Activated naive CD8-positive, alpha-beta T cell treated with anti-CD3 and anti-CD28 coated beads, Interleukin-2, amount 50 U/mL, for 16 hours (primary cell): ENCODE results near the gene OGFR.

Experiments used
- DNase-seq: peaks from one replicate; pipeline ENCODE4 v3.0.0-alpha.2; 2020; ENCODE audit warnings: low read depth, low spot score

The OGFR gene

DNA sequence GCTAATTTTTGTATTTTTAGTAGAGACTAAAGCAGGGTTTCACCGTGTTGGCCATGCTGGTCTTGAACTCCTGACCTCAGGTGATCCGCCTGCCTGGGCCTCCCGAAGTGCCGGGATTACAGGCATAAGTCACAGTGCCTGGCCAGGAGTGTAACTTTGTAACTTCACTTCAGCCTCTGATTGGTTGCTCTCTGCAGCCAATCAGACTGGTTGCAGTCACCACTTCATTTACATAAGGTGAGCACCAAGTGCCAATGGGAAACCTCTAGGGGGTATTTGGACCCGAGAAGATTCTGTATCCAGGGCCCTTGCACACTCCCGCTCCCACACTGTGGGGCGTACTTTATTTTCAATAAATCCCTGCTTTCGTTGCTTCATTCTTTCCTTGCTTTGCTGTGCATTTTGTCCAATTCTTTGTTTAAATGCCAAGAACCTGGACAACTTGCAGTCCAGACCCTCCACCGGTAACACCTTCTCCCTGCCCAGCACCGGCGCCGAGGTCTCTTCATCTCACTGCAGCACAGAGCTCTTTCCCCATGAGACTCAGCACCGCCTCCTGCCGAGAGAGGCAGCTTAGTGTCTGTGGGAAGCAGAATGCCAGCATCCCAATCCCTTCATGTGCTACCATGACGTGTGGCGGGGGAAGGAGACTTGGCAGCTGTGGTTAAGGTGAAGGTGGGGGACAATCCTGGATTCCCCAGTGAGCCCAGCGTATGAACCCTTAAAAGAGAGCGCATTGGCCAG, 22.3 kb upstream of the OGFR start:
- DNase-seq, result no peak

DNA sequence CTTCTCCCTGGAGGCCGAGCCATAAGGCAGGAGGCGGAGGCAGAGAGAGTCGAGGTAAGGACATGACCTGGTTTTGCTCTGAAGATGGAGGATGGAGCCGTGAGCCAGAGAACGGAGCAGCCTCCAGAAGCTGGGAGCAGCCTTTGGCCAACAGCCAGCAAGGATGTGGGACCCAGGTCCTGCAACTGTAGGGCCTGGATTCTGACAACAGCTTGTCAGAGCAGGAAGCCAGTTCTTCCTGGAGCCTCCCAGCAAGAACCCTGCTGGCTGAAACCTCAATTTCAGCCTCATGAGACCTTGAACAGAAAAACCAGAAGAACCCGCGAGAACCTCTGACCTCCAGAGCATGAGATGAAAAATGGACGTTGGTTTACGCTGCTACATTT, 21.7 kb upstream of the OGFR start:
- DNase-seq, result no peak

DNA sequence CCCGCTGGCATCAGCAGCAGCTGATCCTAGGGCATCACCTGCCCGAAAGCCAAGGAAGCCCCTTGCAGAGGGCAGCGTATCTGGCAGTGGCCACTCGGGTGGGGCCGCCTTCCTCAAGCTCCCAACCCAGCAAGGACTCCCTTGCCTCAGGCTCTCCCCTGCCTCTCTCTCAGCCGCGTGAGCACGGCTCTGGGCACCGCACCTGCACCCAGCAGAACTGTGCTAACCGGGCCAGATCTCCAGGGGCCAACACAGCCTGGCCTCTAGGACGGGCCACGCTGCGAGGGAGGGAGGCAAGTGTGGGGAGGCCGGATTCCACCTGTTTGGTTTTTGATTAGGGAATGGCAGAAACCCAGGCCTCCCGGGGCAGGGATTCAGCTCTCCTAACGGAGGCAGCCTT, 20.1 kb upstream of the OGFR start:
- no peak for DNase-seq

DNA sequence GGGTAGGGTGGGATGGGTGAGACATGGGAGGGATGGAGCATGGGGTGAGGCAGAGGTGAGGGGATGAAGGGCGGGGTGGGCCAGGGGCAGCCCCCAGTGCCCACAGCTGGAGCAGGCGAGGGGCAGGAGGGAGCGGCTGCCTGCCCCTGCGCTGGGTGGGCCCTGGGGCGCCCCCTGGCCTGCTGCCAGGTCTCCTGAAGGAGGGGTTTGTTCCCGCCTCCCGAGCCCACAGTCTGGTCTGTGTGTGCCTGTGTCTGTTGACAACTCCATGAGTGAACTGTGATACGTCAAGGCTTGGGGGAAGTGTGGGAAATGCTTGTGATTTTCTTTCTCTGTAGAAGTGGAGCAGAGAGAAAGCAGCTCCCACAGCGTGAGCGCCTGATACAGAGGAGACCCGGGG, 19.2 kb upstream of the OGFR start:
- DNase-seq, result no peak

DNA sequence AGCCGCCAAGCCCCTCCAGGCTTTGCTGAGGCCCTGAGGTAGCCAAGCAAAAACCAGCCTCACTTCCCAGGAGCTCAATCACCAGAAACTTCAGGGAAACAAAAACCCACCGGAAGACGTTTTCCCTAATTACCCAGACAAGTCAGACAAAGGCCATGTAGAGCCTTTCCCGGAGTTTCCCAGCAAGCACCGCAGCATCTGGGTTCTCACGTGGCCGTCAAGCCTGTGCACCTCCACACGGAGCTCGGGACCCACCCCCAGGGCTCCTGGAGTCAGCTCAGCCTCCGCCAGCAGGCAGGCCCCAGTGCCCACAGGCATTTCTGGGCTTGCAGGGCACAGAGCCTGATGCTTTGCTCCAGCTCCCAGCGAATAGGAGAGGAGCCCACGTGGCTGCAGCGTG, 18.5 kb upstream of the OGFR start:
- no peak for DNase-seq

DNA sequence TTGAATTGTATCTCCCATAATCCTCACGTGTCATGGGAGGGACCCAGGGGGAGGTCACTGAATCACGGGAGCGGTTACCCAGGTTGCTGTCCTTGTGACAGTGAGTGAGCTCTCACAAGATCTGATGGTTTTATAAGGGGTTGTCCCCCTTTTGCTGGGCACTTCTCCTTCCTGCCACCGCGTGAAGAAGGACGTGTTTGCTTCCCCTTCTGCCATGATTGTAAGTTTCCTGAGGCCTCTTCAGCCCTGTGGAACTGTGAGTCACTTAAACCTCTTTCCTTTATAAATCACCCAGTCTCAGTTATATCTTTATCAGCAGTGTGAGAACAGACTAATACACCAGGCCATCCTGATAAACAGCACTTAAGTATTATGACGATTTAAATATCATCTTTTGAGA, 17.3 kb upstream of the OGFR start:
- DNase-seq, result no peak

DNA sequence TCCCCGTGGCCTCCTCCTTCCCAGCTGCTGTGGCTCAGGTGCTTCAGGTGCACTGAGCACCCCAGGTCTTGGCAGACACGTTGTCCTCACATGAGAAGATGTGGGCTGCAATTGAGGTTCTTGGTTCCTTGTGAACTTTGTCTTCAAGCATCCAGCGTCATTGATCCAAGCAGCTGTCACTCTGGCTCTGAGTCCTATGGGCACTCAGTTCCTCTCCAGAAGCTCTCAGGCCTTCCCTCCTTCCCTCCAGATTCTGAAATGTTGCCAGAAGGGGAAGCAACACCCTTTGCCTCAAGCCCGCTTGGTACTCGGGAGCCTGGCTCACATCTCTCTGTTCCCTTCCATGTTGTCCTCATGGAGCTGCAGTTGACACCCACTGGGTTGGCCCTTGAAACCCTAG, 16.8 kb upstream of the OGFR start:
- DNase-seq, result no peak

DNA sequence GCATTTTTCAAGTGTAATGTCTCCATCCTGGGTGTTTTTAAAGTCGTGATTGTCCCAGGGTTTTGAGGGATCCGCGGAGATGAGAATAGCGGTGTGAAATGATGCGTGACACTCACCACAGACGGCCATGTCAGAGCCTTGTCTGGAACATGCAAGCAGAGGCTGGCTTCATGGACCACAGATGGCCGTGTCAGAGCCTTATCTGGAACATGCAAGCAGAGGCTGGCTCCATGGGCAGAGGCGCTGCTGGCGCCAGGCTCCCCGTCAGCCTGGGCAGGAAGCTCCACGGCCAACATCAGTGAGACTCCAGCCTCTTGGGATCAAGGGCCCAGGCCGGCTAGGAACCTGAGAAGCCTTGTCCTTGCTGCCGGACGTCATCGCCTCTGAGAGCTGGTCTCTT, 16.0 kb upstream of the OGFR start:
- DNase-seq, result no peak

DNA sequence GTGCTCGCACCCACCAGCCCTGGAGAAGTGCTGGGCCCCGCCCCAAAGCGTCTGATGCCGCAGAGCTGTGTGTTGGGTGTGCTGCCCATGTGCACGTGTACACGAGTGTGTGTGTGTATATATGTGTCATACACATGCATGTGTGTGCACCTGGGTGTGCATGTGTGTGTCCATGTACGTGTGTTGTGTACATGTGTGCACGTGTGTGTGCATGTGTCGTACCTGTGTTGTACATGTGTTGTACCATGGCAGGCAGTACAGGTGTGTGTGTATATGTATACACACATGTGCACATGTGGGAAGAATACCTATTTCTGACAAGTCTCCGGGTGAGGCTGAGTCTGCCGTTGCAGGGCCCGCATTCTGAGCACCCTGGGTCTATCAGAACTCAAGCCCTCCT, 14.6 kb upstream of the OGFR start:
- DNase-seq, result no peak

DNA sequence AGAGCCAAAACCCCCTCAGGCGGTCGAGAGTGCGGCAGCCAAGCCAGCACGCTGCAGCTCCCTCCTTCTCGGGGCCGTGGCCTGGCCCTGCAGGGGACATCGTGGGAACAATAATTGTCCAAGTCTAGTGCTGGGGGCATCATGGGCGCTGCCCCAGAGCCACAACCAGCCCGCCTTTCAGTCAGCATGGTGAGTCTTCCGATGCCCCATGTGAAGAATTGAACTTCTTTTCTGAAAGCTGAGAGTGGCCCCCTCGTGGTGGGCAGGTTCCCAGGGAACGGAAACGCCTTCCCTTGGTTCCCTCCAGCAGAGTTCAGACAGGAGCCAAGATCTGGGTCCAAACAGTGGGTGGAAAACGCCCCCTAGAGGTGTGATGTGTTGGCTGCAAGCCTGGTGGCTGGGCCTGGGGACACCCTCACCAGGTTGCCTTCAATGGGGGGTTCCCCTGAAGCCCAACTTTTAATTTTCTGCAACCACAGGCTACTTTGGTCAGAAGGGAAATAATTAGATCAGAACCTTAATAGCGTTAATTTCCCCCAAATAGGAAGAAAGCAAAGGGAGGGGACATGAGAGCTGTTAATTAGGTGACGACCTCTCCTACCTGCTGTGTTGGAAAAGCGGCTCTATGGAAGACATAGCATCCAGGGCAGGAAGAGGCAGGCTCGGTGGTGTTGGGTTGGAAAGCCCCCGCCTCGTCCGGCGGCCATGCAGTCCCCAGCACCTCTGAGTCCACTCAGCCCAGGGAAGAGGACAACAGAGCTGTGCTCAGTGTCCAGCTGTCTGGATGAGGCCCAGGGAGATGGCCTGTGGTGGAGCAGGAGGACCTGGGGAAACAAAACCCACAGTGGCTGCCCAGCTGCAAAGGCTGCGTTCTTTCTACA, 13.1 kb upstream of the OGFR start:
- peak; percentile 45 for DNase-seq

DNA sequence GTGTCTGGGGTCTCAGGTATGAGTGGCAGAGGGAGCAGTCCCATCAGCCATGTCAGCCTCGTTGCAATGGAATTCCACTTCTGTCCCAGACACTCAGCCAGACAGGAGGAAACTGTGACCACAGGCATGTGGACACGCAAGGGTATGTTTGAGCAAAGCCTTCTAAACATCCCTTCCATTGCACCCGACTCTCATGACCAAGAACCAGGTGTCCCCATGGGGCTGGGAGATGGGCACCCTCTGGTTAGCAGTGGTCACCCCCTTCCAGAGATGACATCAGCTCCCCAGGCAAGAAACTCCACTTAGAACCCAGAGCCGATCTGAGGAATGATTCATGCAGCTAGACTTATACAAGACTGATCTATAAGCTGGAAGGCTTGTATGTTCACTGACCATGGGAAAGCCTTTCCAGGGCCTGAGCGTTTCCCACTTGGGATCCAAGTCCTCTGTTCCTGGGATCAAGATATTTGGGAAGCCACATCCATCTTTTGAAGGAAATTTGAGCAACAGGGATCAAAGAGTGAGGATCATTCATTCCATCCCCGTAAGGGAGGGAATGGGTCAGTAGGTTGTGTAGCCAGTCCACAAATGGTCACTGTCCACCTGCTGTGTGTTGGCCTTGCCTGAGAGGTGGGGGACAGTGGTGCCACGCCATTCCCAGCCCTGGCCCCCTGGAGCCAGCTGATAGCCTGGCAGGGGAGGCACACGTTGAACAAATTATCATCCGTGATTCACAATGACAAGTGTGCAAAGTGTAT, 12.3 kb upstream of the OGFR start:
- DNase-seq, result no peak

DNA sequence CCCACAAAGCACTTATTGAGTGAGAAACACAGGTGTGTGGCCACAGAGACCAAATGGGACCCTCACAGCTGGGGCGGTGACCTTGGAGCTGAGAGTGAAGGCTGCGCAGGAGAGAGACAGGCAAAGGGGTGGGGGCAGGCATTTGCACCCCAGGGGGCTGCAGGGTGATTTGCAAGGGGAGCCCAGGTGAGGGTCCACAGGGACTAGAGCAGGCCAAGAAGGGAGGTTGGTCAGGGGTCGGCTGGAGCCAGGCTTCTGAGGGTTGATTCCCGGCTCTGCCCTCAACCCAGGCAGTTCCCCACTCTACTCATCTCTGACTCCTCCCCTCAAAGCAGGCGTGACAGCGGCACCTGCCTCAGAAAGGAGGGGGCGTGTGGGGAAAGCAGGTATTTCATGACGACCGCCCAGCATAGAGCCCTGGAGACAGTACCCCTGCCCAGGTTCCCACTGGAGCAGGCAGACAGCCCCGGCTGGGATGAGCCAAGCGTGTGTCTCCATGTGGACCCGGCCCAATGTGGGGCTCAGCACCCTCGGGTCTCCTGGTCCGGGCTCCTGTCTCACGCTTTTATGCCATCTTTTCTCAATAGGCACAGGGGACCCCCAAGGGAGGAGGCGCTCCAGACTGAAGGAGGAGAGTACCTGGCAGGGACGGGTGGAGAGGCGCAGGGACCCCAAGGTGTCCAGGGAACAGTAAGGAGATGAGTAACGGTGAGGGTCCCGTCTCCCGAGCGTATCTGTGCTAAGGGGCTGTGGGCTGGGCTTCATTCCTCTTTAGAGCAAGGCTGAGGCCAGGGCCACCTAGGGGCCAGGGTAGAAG, 11.5 kb upstream of the OGFR start:
- no peak for DNase-seq

DNA sequence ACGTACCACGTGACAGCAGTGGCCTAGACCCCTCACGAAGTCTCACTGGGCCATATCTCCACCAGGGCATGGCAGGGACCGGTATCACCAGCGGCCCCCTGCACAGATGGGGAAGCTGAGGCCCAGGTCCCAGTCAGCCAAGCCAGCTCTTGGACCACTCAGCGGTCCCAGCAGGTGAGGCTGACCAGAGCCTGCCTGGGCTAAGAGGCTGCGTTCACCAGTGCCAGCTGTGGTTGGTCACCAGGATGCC, 11.0 kb upstream of the OGFR start:
- no peak for DNase-seq

DNA sequence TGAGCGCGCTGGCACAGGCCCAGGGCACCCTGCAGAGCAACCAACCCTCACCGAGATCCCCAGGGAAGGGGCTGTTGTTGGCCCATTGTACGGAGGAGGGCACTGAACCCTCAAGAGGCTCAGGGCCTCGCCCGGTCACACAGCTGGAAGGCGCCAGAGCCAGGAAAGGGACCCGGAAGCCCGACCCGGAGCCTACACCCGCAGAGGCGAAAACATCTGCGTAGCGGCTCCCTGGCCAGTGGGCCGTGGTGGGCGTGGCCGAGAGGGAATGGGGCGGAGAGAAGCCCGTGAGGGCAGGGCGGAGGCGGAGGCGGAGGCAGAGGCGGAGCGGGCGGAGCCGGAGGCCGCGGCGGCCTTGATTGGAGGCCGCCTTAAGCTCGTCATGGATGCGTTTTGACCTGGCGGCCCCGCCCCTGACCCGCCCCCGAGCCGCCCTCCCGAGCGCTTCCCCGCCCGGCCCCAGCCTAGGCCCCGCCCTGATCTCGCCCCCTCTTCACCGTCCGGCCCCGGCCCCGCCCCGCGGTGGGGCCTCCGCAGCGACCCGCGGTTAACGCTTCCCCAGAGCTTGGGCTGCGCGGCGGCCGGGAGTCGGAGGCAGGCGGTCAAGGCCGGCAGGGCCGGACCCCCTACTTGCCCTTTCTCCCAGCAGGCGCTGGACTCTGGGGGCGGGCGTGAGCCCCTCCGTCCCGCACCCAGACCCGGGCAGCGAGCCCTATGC, 10.5 kb upstream of the OGFR start:
- peak; percentile 77 for DNase-seq

DNA sequence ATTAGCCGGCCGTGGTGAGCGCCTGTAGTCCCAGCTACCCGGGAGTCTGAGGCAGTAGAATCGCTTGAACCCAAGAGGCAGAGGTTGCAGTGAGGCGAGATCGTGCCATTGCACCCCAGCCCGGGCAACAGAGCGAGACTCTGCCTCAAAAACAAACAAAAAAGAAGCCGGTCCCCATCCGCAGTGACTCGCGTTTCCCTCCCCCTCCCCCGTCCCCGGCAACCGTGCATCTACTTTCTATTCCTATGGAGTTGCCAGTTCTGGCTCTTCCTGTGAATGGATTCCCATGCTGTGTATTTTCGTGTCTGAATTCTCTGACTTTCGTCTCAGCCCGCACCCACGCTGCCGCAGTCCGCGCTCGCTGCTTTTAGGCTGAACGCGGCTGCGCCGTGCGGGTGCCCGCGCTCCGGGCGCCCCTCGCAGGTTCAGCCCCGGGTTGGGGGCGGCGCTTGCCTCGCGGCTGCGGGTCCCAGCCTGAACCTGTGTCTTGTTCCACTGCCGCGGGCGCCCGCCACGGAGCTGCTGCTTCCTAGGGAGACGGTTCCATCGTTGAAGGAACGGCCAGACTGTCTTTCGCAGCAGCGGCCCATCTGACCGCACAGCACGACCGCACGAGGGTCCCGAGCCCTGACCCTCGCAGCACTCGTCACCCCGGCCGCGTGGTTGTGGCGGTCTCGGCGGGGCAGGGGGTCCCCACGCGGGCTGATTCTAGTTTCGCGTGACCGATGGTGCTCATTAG, 9.4 kb upstream of the OGFR start:
- DNase-seq, result peak; percentile 51

DNA sequence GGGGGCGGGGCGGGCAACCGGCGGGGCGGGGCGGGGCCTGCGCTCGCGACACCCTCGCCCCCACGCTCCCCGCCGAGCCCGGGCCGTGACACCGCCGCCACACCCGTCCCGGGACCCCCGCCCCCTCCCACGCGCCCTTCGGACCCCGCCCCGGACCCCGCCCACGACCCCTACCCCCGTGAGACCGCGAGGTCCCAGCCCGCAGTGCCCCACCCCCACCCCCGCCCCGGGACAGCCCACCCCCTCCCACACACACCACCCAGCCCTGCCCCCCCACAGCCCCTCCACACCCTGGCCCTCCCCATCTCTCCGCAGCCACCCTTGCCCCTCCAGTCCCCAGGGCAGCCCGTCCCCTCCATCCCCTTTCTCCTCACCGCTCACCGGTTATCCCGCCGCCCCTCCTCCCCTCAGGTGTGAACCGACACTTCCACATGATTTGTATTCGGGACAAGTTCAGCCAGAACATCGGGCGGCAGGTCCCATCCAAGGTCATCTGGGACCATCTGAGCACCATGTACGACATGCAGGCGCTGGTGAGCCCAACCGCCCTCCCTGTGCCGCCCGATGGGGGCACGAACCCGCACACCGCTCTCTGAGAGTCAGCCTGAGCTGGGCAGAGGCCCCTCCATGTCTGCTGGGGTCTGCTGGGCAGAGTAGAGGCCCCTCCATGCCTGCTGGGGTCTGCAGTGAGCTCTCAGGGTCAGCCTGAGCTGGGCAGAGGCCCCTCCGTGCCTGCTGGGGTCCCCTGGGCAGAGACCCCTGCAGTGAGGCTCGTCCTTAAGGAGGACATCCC, 7.7 kb upstream of the OGFR start:
- no peak for DNase-seq

DNA sequence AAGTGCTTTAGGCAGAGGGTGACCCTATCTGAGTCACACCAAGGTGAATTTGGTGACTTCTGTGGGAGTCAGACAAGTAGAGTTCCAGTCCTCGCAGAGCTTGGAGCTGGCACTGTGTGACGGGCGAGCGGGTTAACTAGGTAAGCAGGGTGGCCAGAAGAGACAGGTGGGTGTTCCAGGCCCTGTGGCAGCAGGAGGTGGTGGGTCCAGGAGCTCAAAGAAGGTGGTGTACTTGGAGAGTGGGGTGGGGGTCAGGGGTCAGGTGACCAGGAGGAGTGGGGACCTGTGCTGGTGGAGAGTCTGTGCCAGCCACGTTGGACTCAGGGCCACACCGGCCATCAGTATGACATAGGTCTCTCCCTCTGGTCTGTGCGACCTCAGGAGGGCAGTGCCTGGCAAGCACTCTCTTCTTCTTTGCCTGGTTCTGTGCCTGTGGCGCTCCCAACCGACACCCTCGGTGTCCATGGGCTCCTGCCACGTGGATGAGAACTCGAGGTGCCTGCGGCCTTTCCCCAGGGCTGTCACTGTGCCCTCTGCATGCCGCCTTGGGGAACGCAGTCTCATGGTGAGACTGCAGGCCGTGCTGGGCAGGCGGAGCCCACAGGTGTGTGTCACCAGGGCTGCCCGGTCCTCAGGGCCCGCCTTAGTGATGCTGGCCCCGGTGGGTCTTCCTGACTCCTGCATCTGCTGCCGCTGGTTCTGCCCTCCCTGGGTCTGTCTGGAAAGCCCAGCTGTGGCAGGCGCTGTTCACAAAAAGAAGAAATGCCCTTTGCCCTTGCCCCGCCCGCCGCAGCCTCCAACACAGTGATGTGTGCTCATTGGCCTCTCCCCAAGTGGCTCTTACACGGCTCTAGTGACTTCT, 6.7 kb upstream of the OGFR start:
- no peak for DNase-seq

DNA sequence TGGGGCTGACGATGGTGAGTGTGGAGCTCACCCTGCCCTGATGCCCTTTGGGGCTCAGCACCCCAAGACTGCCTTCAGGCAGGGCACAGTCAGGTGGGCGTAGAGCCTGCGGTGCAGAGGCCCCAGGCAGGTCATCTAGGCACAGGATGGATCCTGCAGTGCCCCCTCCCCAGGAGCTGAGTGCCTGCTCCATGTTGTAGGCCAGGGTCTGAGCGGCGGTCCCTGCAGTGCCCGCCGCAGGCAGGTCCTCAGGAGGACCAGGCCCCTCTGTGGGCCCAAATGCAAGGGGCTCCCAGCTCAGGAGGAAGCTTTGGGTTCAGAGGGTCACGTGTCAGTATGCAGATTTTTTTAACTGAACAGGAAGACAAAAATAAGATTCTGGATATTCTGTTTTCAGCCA, 5.6 kb upstream of the OGFR start:
- no peak for DNase-seq

DNA sequence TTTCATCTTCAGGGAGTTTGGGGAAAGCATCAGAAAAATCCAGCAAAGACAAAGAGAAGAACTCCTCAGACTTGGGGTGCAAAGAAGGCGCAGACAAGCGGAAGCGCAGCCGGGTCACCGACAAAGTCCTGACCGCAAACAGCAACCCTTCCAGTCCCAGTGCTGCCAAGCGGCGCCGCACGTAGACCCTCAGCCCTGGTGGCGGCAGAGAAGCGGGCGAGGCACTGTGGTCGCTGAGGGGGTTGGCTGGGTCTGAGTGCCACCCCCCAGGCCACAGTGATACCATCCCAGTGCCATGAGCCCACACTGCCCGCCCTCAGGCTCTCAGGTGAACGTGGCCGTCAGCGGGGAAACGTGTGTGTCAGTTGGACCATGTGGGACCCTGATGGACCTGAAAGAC, 5.2 kb upstream of the OGFR start:
- no peak for DNase-seq
